Heart left ventricle (tissue), 16 donors: Measurements from ENCODE around the gene SLC25A13. TPM values are rescaled to one million over a fixed set of nuclear protein-coding genes. Genes with fewer than 3 reads are reported as not detected.

Experiments used
- ATAC-seq, 4 donors: fragments of 200-7000 bp; cut with Tn5 transposase; one replicate each; pipeline ENCODE4 v1.9.1; 2020 to 2022; ENCODE audit warnings: moderate library complexity in 4 of 4, mild to moderate bottlenecking in 3 of 4, moderate number of reproducible peaks in 1 of 4
- DNase-seq, 5 donors: peaks; one replicate each; pipeline ENCODE4 v3.0.0-alpha.2; 2020
- H3K27ac ChIP-seq, 12 donors: fragments of 200-600 bp; sonication (generic) in 4 of 12; one replicate each; pipeline versions ENCODE4 v1.5.0 to v1.8.0; 2016 to 2022; ENCODE audit warnings: mild to moderate bottlenecking in 2 of 12
- H3K27me3 ChIP-seq, 9 donors: fragments of 200-600 bp; sonication (generic) in 2 of 9; one replicate each; pipeline versions ENCODE4 v1.5.1 to v1.8.0; 2016 to 2022; ENCODE audit warnings: mild to moderate bottlenecking in 3 of 9
- H3K36me3 ChIP-seq, 9 donors: fragments of 200-600 bp; sonication (generic) in 2 of 9; one replicate each; pipeline versions ENCODE4 v1.5.0 to v1.8.0; 2018 to 2022; ENCODE audit warnings: mild to moderate bottlenecking in 2 of 9
- H3K4me1 ChIP-seq, 12 donors: fragments of 200-600 bp; sonication (generic) in 4 of 12; one replicate each; pipeline versions ENCODE4 v1.5.0 to v1.8.0; 2016 to 2022; ENCODE audit warnings: mild to moderate bottlenecking in 3 of 12
- H3K4me3 ChIP-seq, 12 donors: fragments of 200-600 bp; sonication (generic) in 4 of 12; one replicate each; pipeline versions ENCODE4 v1.5.0 to v1.8.0; 2017 to 2022; ENCODE audit warnings: mild to moderate bottlenecking in 9 of 12, moderate library complexity in 4 of 12
- H3K9me3 ChIP-seq, 12 donors: fragments of 200-600 bp; sonication (generic) in 4 of 12; one replicate each; pipeline versions ENCODE4 v1.5.0 to v1.8.0; 2016 to 2022; ENCODE audit warnings: mild to moderate bottlenecking in 1 of 12
- POLR2A ChIP-seq, 2 donors: fragments of 450-650 bp; IDR thresholded peaks; one replicate each; pipeline ENCODE4 v1.6.1; 2017; ENCODE audit warnings: antibody characterized with exemption in 2 of 2, mild to moderate bottlenecking in 2 of 2, moderate library complexity in 2 of 2
- WGBS, 4 donors: extraction: QIAGEN DNeasy Blood & Tissue Kit in 2 of 4; methylation state at CpG; one replicate each; pipeline versions ENCODE4 v1.1.5 to v1.1.7; 2013 to 2018; 5-methylcytosine and 5-hydroxymethylcytosine counted together
- intact Hi-C, 10 donors: fragments of 100-400 bp; cut with DNase I; formaldehyde crosslinking; loops; one replicate each; pipeline versions ENCODE4 v1.11.1 to v1.14.2; 2022
- polyA plus RNA-seq, 2 donors: library from polyadenylated mRNA; stranded (reverse); fragments of 200-250 nt; gene quantifications; one replicate each; pipeline ENCODE4 v1.2.3, GENCODE V29; 2013
- total RNA-seq, 9 donors: library from RNA; depleted of rRNA in 2 of 9; stranded (reverse); fragments of >200 nt in 2 of 9; fragmentation: NEBNext Ultra II Directional in 3 of 9; extraction: Animal tissue kit (Norgen Biotek cat#: 25700) in 3 of 9; gene quantifications; one replicate each; pipeline versions ENCODE4 v1.1.0 to v1.2.4, GENCODE V29; 2016 to 2023
- TF ChIP-seq, protein P1 (sequence below), 12 donors: fragments of 200-600 bp; sonication (generic) in 4 of 12; IDR thresholded peaks; one replicate each; pipeline versions ENCODE4 v1.5.0 to v1.8.0; 2018 to 2022; ENCODE audit warnings: antibody characterized with exemption in 12 of 12, mild to moderate bottlenecking in 5 of 12
- donor health status: ischemic (EF 13 %, LVEDD 7.1; RV severe dilation, severe dysfunction).
- donor health status: healthy with polysubstance abuse.
- donor health status: DM: no; HTN: yes; CAD: no.
- donor health status: DM: no; HTN: no; CAD: no.
- donor health status: ischemic (EF 25% LVEDD 6.9; RV normal size, moderate dysfunction).
- donor health status: ischemic (EF 25% LVEDD 5.7; RV mildly dilated, moderate dysfunction).
- donor health status: healthy.
- donor health status: DM: yes; HTN: yes; CAD: no.
- donor health status: ischemic (EF 35%, LVEDD 5.7; RV mildly dilated, moderate dysfunction).
- donor health status: nonischemic (EF 11% LVEDD 7.7; RV severe dilation, severe dysfunction).
- donor health status: DM: yes; HTN: yes; CAD: no.
- donor health status: PGD.
- donor health status: ischemic (EF 29% LVEDD 5.4; RV normal size, mild dysfunction).
- donor health status: nonischemic (EF 23%, LVEDD 6.1; RV moderate dilation, normal function).

Gene SLC25A13
- total and polyA plus RNA-seq, 11 donors: 3.7 to 17.9 (median 11.4) TPM

DNA sequence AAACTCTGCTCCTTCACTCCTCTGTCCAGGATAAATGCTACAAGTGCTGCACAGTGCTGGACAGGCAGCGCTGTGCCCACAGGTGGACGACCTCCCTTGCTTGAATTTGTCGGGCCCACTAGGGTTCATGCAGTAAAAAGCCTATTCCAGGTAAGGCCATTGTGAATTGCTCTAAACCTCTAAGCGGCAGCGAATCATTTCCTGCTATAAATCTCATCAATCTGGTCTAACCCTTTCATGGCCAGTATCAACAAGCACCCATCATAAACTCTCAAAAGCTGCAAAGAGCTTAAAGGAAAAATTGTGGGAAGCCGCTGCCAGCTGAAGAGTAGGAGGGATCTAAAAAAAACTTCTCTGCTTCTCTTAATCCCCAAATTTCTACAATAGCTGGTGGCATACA lies 134.2 kb downstream of the SLC25A13 start:
- WGBS, 4 donors: 74 to 79% (median 75%) methylated on average over 6 of the region's 6 CpGs
- intact Hi-C loops: loop anchor here in 1 of 10 donors (5.0 kb wide), 1 partner anchor 35 kb away; no protein-coding TSS in a partner anchor
- Histone ChIP-seq H3K27me3 (no peaks in the 10 kb centered on the region), H3K36me3 (peaks cover 0 to 89% (median 72%) of the 10 kb centered on the region in 9 donors), H3K27ac (no peak overlapping the region), H3K4me3 (no peak overlapping the region), H3K4me1 (peaks cover 0 to 20% (median 0%) of the 10 kb centered on the region in 12 donors), H3K9me3 (no peaks in the 10 kb centered on the region)
- ATAC-seq: no peak
- no peak for DNase-seq
- no peak for TF ChIP-seq POLR2A (IDR thresholded peaks at IDR 0.05)
- TF ChIP-seq, protein P1, sequence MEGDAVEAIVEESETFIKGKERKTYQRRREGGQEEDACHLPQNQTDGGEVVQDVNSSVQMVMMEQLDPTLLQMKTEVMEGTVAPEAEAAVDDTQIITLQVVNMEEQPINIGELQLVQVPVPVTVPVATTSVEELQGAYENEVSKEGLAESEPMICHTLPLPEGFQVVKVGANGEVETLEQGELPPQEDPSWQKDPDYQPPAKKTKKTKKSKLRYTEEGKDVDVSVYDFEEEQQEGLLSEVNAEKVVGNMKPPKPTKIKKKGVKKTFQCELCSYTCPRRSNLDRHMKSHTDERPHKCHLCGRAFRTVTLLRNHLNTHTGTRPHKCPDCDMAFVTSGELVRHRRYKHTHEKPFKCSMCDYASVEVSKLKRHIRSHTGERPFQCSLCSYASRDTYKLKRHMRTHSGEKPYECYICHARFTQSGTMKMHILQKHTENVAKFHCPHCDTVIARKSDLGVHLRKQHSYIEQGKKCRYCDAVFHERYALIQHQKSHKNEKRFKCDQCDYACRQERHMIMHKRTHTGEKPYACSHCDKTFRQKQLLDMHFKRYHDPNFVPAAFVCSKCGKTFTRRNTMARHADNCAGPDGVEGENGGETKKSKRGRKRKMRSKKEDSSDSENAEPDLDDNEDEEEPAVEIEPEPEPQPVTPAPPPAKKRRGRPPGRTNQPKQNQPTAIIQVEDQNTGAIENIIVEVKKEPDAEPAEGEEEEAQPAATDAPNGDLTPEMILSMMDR (IDR thresholded peaks at IDR 0.05): no peak

DNA sequence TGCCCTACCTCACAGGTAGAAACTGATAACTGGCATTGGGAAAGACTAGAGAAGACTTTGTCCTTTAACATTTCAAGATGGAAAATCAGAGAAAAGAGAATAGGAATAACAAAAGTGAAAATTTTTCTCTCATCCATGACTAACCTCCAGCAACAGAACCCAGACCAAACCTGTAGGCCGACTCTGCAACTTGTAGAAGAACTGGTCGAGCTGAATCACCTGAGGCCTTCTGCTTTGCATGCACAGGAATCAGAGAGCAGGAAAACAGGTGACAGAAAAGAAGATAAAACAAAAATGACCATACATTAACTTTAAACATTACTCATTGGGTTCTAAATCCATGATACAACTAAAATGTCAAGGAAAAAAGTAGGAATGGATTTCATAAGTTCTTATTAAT lies 137.1 kb downstream of the SLC25A13 start:
- ATAC-seq (no peak), DNase-seq (no peak)
- Histone ChIP-seq H3K36me3 (peaks cover 0 to 86% (median 58%) of the 10 kb centered on the region in 9 donors), H3K4me1 (peaks cover 0 to 18% (median 0%) of the 10 kb centered on the region in 12 donors), H3K27me3 (no peaks in the 10 kb centered on the region), H3K27ac (no peak overlapping the region), H3K4me3 (no peak overlapping the region), H3K9me3 (no peaks in the 10 kb centered on the region)
- WGBS, 4 donors: 96 to 99% (median 97%) methylated on average over 2 of the region's 2 CpGs
- intact Hi-C loops: loop anchor here in 1 of 10 donors (5.0 kb wide), 1 partner anchor 38 kb away; no protein-coding TSS in a partner anchor
- TF ChIP-seq, protein P1 (IDR thresholded peaks at IDR 0.05): no peak
- TF ChIP-seq POLR2A (IDR thresholded peaks at IDR 0.05): no peak

DNA sequence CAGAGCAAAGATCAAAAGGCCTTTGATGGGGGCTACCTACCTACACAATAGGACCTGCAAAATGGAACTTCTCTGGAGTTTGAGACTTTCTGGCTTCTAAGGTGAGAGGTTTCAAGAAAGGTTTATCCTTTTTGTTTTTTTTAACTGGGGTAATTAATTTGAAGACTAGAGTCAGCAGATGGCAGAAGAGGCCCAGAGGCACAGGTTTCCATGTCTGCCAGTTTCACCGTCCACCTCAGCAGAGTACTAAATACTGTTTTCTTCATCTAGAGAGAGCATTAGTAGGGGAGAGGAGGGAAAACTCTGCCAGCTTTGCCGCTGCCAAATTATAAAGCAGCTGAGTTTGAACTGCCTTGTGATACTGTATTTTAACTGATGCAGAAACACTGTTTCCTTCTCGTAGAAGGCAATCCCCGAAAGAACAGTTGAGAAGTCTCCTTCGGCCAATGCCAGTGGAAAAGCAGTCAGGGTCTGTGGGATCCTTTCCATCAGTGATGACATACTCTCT lies 138.7 kb downstream of the SLC25A13 start:
- H3K36me3 ChIP-seq: peaks cover 0 to 81% (median 59%) of the 10 kb centered on the region in 9 donors
- intact Hi-C loops: no loop called here

DNA sequence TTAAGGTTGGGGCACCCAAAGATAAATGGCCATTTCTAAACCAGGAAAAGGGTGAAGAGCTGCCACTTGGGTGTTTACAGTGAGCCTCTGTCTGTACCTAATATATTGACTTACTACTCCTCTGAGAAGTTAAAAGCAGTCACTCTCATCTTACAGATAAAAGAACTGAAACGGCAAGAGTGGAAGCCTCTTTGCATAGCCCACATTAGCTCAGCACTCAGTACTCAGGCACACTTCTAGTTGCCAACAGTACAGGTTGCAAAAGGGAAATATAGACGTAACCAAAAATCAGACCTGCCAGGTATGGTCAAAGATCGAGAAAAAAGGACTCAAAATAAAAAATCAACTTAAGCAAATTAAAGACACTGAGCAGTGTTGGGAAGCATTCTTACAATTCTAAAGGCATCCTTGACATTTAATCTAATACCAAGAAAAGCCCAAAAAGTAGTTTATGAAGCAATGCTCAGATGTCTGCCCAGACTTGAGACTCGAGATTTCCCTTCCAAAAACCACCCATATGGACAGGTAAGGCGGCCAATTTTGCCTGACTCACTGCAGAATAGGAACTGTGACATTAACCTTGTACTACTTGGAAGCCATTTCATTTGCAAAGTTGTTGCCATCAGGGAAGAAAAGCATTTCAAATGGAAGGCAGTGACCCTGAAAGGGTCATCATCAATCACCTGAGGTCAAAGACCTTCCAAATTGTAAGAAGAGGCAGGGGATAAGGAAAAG lies 139.3 kb downstream of the SLC25A13 start:
- Histone ChIP-seq H3K27ac (no peak overlapping the region), H3K4me3 (no peak overlapping the region), H3K9me3 (no peaks in the 10 kb centered on the region), H3K4me1 (peaks cover 0 to 5% (median 0%) of the 10 kb centered on the region in 12 donors), H3K36me3 (peaks cover 0 to 81% (median 58%) of the 10 kb centered on the region in 9 donors), H3K27me3 (no peaks in the 10 kb centered on the region)
- intact Hi-C loops: no loop called here
- ATAC-seq (no peak), DNase-seq (no peak)
- TF ChIP-seq POLR2A (IDR thresholded peaks at IDR 0.05): no peak
- TF ChIP-seq, protein P1 (IDR thresholded peaks at IDR 0.05): no peak
- WGBS, 4 donors: 83 to 90% (median 85%) methylated on average over 5 of the region's 5 CpGs

More for the DNA sequence above, 138.7 kb downstream of the SLC25A13 start:
- ATAC-seq (no peak), DNase-seq (no peak)
- WGBS, 4 donors: 92 to 95% (median 93%) methylated on average over 5 of the region's 5 CpGs
- peaks cover 0 to 11% (median 0%) of the 10 kb centered on the region in 12 donors for H3K4me1 ChIP-seq
- H3K9me3 ChIP-seq: no peaks in the 10 kb centered on the region
- TF ChIP-seq, protein P1 (IDR thresholded peaks at IDR 0.05): no peak
- no peak for TF ChIP-seq POLR2A (IDR thresholded peaks at IDR 0.05)
- H3K4me3 ChIP-seq: no peak overlapping the region
- H3K27ac ChIP-seq: no peak overlapping the region
- no peaks in the 10 kb centered on the region for H3K27me3 ChIP-seq
